Measurements from ENCODE around the gene FBRSL1.

DNA sequence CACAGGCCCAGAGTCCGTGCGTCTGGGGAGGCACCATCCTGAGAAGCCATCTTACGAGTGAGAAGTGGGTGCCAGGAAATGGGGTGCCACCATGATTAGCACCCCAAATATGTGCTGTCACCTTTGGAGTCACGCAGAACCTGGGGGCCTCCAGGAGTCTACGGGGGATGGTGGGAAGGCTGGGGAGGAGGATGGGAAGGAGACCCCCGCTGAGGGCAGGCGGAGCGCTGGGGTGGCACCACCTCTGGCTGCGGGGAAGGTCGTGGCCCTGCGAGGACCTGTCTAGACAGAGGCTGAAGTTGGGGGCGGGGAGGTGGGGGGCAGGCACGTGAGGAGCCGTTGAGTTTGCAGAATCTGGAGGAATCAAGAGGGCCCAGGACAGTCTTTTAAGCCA is 42.6 kb upstream of the FBRSL1 start:
- TF ChIP-seq, protein P1, sequence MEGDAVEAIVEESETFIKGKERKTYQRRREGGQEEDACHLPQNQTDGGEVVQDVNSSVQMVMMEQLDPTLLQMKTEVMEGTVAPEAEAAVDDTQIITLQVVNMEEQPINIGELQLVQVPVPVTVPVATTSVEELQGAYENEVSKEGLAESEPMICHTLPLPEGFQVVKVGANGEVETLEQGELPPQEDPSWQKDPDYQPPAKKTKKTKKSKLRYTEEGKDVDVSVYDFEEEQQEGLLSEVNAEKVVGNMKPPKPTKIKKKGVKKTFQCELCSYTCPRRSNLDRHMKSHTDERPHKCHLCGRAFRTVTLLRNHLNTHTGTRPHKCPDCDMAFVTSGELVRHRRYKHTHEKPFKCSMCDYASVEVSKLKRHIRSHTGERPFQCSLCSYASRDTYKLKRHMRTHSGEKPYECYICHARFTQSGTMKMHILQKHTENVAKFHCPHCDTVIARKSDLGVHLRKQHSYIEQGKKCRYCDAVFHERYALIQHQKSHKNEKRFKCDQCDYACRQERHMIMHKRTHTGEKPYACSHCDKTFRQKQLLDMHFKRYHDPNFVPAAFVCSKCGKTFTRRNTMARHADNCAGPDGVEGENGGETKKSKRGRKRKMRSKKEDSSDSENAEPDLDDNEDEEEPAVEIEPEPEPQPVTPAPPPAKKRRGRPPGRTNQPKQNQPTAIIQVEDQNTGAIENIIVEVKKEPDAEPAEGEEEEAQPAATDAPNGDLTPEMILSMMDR (IDR thresholded peaks at IDR 0.05) = no peak
- no peak for TF ChIP-seq POLR2A (IDR thresholded peaks at IDR 0.05)
- TF ChIP-seq POLR2AphosphoS5 (IDR thresholded peaks at IDR 0.05) = no peak

All from breast epithelium (tissue), 3 donors.